ENCODE results near the gene TSPO. TPM values are rescaled to one million over a fixed set of nuclear protein-coding genes. Genes with fewer than 3 reads are reported as not detected.

TSPO gene
- total RNA-seq, 2 donors from 2014 or later, result 238 to 472 TPM

GRCh38 chr22:43202326-43202725, 51.0 kb downstream of the TSPO start:
- no peak for TF ChIP-seq CTCF (IDR thresholded peaks at IDR 0.05)
- no peaks in the 10 kb centered on the region for H3K27me3 ChIP-seq (replicated peaks; ENCODE audit: insufficient read depth)
- H3K4me3 ChIP-seq, result no peak overlapping the region
- ATAC-seq (ENCODE audit: insufficient number of reproducible peaks, low FRiP score, low read depth) (no peak), DNase-seq (ENCODE audit: low spot score) (no peak)
- H3K27ac ChIP-seq, result no peak overlapping the region
- H3K4me1 ChIP-seq (ENCODE audit: control insufficient read depth in 1 of 2, low read depth in 2 of 2), result no peaks in the 10 kb centered on the region
- no peaks in the 10 kb centered on the region for H3K36me3 ChIP-seq
- no peaks in the 10 kb centered on the region for H3K9me3 ChIP-seq

GRCh38 chr22:43202756-43203410, 51.5 kb downstream of the TSPO start:
- H3K4me1 ChIP-seq (ENCODE audit: control insufficient read depth in 1 of 2, low read depth in 2 of 2), result no peaks in the 10 kb centered on the region
- no peaks in the 10 kb centered on the region for H3K9me3 ChIP-seq
- no peak for TF ChIP-seq CTCF (IDR thresholded peaks at IDR 0.05)
- H3K27ac ChIP-seq, result no peak overlapping the region
- H3K36me3 ChIP-seq, result no peaks in the 10 kb centered on the region
- no peak overlapping the region for H3K4me3 ChIP-seq
- no peak for DNase-seq (ENCODE audit: low spot score)
- ATAC-seq (ENCODE audit: insufficient number of reproducible peaks, low FRiP score, low read depth), result no peak
- no peaks in the 10 kb centered on the region for H3K27me3 ChIP-seq (replicated peaks; ENCODE audit: insufficient read depth)

- H3K27ac ChIP-seq, result no peak overlapping the region
- H3K9me3 ChIP-seq, result no peaks in the 10 kb centered on the region
- no peaks in the 10 kb centered on the region for H3K36me3 ChIP-seq
- DNase-seq (ENCODE audit: low spot score) (no peak), ATAC-seq (ENCODE audit: insufficient number of reproducible peaks, low FRiP score, low read depth) (no peak)
- no peak for TF ChIP-seq CTCF (IDR thresholded peaks at IDR 0.05)
- no peaks in the 10 kb centered on the region for H3K4me1 ChIP-seq (ENCODE audit: control insufficient read depth in 1 of 2, low read depth in 2 of 2)
- no peaks in the 10 kb centered on the region for H3K27me3 ChIP-seq (replicated peaks; ENCODE audit: insufficient read depth)
- H3K4me3 ChIP-seq, result no peak overlapping the region
These were observed 52.2 kb downstream of the TSPO start for GRCh38 chr22:43203471-43203981.

- DNase-seq (ENCODE audit: low spot score), result no peak
- Histone ChIP-seq H3K27ac (no peak overlapping the region), H3K9me3 (no peaks in the 10 kb centered on the region), H3K4me1 (ENCODE audit: control insufficient read depth in 1 of 2, low read depth in 2 of 2) (no peaks in the 10 kb centered on the region), H3K4me3 (no peak overlapping the region), H3K27me3 (replicated peaks; ENCODE audit: insufficient read depth) (no peaks in the 10 kb centered on the region), H3K36me3 (no peaks in the 10 kb centered on the region)
- no peak for ATAC-seq (ENCODE audit: insufficient number of reproducible peaks, low FRiP score, low read depth)
- no peak for TF ChIP-seq CTCF (IDR thresholded peaks at IDR 0.05)
These were observed 53.9 kb downstream of the TSPO start for GRCh38 chr22:43205261-43205691.

- no peak overlapping the region for H3K4me3 ChIP-seq
- no peak overlapping the region for H3K27ac ChIP-seq
- ATAC-seq (ENCODE audit: insufficient number of reproducible peaks, low FRiP score, low read depth) (no peak), DNase-seq (ENCODE audit: low spot score) (no peak)
- no peaks in the 10 kb centered on the region for H3K9me3 ChIP-seq
- H3K4me1 ChIP-seq (ENCODE audit: control insufficient read depth in 1 of 2, low read depth in 2 of 2), result no peaks in the 10 kb centered on the region
- TF ChIP-seq CTCF (IDR thresholded peaks at IDR 0.05), result no peak
- H3K27me3 ChIP-seq (replicated peaks; ENCODE audit: insufficient read depth), result no peaks in the 10 kb centered on the region
- no peaks in the 10 kb centered on the region for H3K36me3 ChIP-seq
These were observed 54.6 kb downstream of the TSPO start for GRCh38 chr22:43205748-43206508.
